Liver (tissue), 9 donors: ENCODE results near the gene PKD1. TPM values are rescaled to one million over a fixed set of nuclear protein-coding genes. Genes with fewer than 3 reads are reported as not detected.
"Not testable (repeated sequence)": the region's sequence is repeated elsewhere in the genome, so short reads cannot be mapped to it uniquely, and the experiment has no call there.

Experiments used
- DNase-seq: peaks from one replicate; pipeline ENCODE4 v3.0.0-alpha.2; 2017; ENCODE audit warnings: low spot score
- H3K27ac ChIP-seq, 2 donors: one replicate each; pipeline ENCODE4 v1.7.0; 2013; ENCODE audit warnings: inconsistent platforms in 2 of 2, low read length in 2 of 2, control low read depth in 1 of 2, low read depth in 1 of 2, mild to moderate bottlenecking in 1 of 2
- H3K27me3 ChIP-seq, 4 donors: one replicate each; pipeline versions ENCODE4 v1.6.1 to v1.7.0; 2013; ENCODE audit warnings: low read length in 3 of 4, inconsistent platforms in 1 of 4, mild to moderate bottlenecking in 1 of 4, moderate library complexity in 1 of 4; ENCODE audit not compliant: control insufficient read depth in 4 of 4, insufficient read depth in 4 of 4
- H3K36me3 ChIP-seq, 4 donors: one replicate each; pipeline versions ENCODE4 v1.6.1 to v1.7.0; 2013; ENCODE audit warnings: low read length in 3 of 4, mild to moderate bottlenecking in 3 of 4, low read depth in 1 of 4, moderate library complexity in 1 of 4; ENCODE audit not compliant: control insufficient read depth in 4 of 4, insufficient read depth in 3 of 4
- H3K4me1 ChIP-seq, 4 donors: one replicate each; pipeline versions ENCODE4 v1.6.1 to v1.7.0; 2013; ENCODE audit warnings: low read length in 3 of 4, mild to moderate bottlenecking in 3 of 4, moderate library complexity in 1 of 4; ENCODE audit not compliant: control insufficient read depth in 4 of 4, insufficient read depth in 4 of 4
- H3K4me3 ChIP-seq, 3 donors: one replicate each; pipeline versions ENCODE4 v1.6.1 to v1.7.0; 2013; ENCODE audit warnings: low read length in 3 of 3, control low read depth in 1 of 3, low read depth in 1 of 3, mild to moderate bottlenecking in 1 of 3
- H3K9ac ChIP-seq, 2 donors: one replicate each; pipeline ENCODE4 v1.7.0; 2013; ENCODE audit warnings: low read length in 2 of 2, mild to moderate bottlenecking in 2 of 2, moderate library complexity in 2 of 2, control low read depth in 1 of 2, low read depth in 1 of 2
- H3K9me3 ChIP-seq, 4 donors: one replicate each; pipeline versions ENCODE4 v1.6.1 to v1.7.0; 2013; ENCODE audit warnings: low read length in 3 of 4; ENCODE audit not compliant: control insufficient read depth in 4 of 4
- ATF3 ChIP-seq: IDR thresholded peaks from 2 replicates; pipeline ENCODE4 v1.6.1; 2016; ENCODE audit warnings: antibody characterized with exemption
- CTCF ChIP-seq: fragments of 150-350 bp; IDR thresholded peaks from 2 replicates; pipeline ENCODE4 v1.5.1; 2017; ENCODE audit warnings: improper control_type of control experiment, low read depth, low read length; ENCODE audit not compliant: missing input control
- FOXA1 ChIP-seq: IDR thresholded peaks from 2 replicates; pipeline ENCODE4 v1.6.1; 2016; ENCODE audit warnings: antibody characterized with exemption
- FOXA2 ChIP-seq: IDR thresholded peaks from 2 replicates; pipeline ENCODE4 v1.6.1; 2016; ENCODE audit warnings: antibody characterized with exemption
- GABPA ChIP-seq, 2 donors: IDR thresholded peaks in 1 of 2; conservative IDR thresholded peaks in 1 of 2; 2 replicates each; pipeline ENCODE4 v1.6.1; 2016; ENCODE audit warnings: antibody characterized with exemption in 2 of 2, mild to moderate bottlenecking in 1 of 2, moderate library complexity in 1 of 2
- HNF4A ChIP-seq, 2 donors: conservative IDR thresholded peaks; 2 replicates each; pipeline ENCODE4 v1.6.1; 2016; ENCODE audit warnings: antibody characterized with exemption in 2 of 2, mild to moderate bottlenecking in 2 of 2
- JUND ChIP-seq, 2 donors: IDR thresholded peaks; 2 replicates each; pipeline ENCODE4 v1.6.1; 2016; ENCODE audit warnings: antibody characterized with exemption in 2 of 2
- RAD21 ChIP-seq, 2 donors: IDR thresholded peaks; 2 replicates each; pipeline ENCODE4 v1.6.1; 2016; ENCODE audit warnings: antibody characterized with exemption in 2 of 2, mild to moderate bottlenecking in 2 of 2
- REST ChIP-seq: IDR thresholded peaks from 2 replicates; pipeline ENCODE4 v1.6.1; 2016; ENCODE audit warnings: antibody characterized with exemption, mild to moderate bottlenecking
- SP1 ChIP-seq: IDR thresholded peaks from 2 replicates; pipeline ENCODE4 v1.6.1; 2018; ENCODE audit warnings: antibody characterized with exemption, mild to moderate bottlenecking
- TAF1 ChIP-seq: conservative IDR thresholded peaks from 2 replicates; pipeline ENCODE4 v1.6.1; 2016; ENCODE audit warnings: antibody characterized with exemption, mild to moderate bottlenecking
- YY1 ChIP-seq: IDR thresholded peaks from 2 replicates; pipeline ENCODE4 v1.6.1; 2016; ENCODE audit warnings: antibody characterized with exemption, mild to moderate bottlenecking
- ZBTB33 ChIP-seq: IDR thresholded peaks from 2 replicates; pipeline ENCODE4 v1.6.1; 2016; ENCODE audit warnings: antibody characterized with exemption
- WGBS: extraction: QIAGEN DNeasy Blood & Tissue Kit; methylation state at CpG from one replicate; pipeline ENCODE4 v1.1.7; 2013; 5-methylcytosine and 5-hydroxymethylcytosine counted together
- polyA plus RNA-seq, 2 donors: library from polyadenylated mRNA; stranded (reverse) in 1 of 2; unstranded in 1 of 2; fragments of 200-250 nt in 1 of 2; fragments of >200 nt in 1 of 2; fragmentation: Nextera tagmentation in 1 of 2; extraction: Ambion mirVana in 1 of 2; gene quantifications; one replicate each; pipeline versions ENCODE4 v1.2.1 to v1.2.3, GENCODE V29; 2013 to 2015
- total RNA-seq, 2 donors: library from RNA; depleted of rRNA; stranded (reverse); fragments of >200 nt; gene quantifications; one replicate each; pipeline ENCODE4 v1.2.3, GENCODE V29; 2014
- donor health status: healthy.
- donor health status: healthy.
- donor health status: healthy.
- donor health status: healthy.
- donor health status: healthy.

Gene PKD1
- total and polyA plus RNA-seq, 4 donors, result 8.0 to 58.4 (median 25.6) TPM

GRCh38 chr16:2104464-2104863 lies 31.2 kb downstream of the PKD1 start:
- not testable (repeated sequence) for DNase-seq, H3K9me3 ChIP-seq, H3K27me3 ChIP-seq, H3K27ac ChIP-seq, H3K9ac ChIP-seq, H3K4me1 ChIP-seq, H3K4me3 ChIP-seq
- WGBS, result over 99% methylated on average over 17 of the region's 20 CpGs
- peaks cover 0 to 29% (median 14%) of the 10 kb centered on the region in 4 donors for H3K36me3 ChIP-seq

GRCh38 chr16:2102471-2102870 lies 33.2 kb downstream of the PKD1 start:
- Histone ChIP-seq H3K9me3 (no peaks in the 10 kb centered on the region), H3K36me3 (peaks cover 0 to 23% (median 11%) of the 10 kb centered on the region in 4 donors), H3K27ac (no peak overlapping the region), H3K9ac (no peak overlapping the region), H3K27me3 (no peaks in the 10 kb centered on the region), H3K4me3 (no peak overlapping the region), H3K4me1 (no peaks in the 10 kb centered on the region)
- no peak for TF ChIP-seq SP1
- TF ChIP-seq REST, result no peak
- no peak for TF ChIP-seq HNF4A (conservative IDR thresholded peaks at IDR 0.05)
- TF ChIP-seq RAD21 (IDR thresholded peaks at IDR 0.05), result no peak
- TF ChIP-seq TAF1, result no peak
- no peak for TF ChIP-seq JUND (IDR thresholded peaks at IDR 0.05)
- TF ChIP-seq FOXA2, result no peak
- no peak for TF ChIP-seq YY1
- no peak for TF ChIP-seq FOXA1
- TF ChIP-seq ZBTB33, result no peak
- TF ChIP-seq ATF3, result no peak
- no peak for TF ChIP-seq CTCF
- TF ChIP-seq GABPA (IDR thresholded peaks at IDR 0.05 in 1 of 2, conservative IDR thresholded peaks at IDR 0.05 in 1 of 2), result no peak
- DNase-seq, result no peak
- WGBS, result 97% methylated on average over 19 of the region's 19 CpGs

GRCh38 chr16:2101581-2101980 lies 34.1 kb downstream of the PKD1 start:
- peaks cover 0 to 23% (median 13%) of the 10 kb centered on the region in 4 donors for H3K36me3 ChIP-seq
- 96% methylated on average over 12 of the region's 16 CpGs for WGBS
- not testable (repeated sequence) for H3K27me3 ChIP-seq, DNase-seq, H3K4me3 ChIP-seq, H3K27ac ChIP-seq, H3K9ac ChIP-seq, H3K4me1 ChIP-seq, H3K9me3 ChIP-seq

- not testable (repeated sequence) for H3K4me3 ChIP-seq, H3K9me3 ChIP-seq, H3K27ac ChIP-seq, H3K4me1 ChIP-seq, DNase-seq, H3K9ac ChIP-seq, H3K27me3 ChIP-seq
- WGBS, result 97% methylated on average over 14 of the region's 14 CpGs
- peaks cover 4 to 44% (median 20%) of the 10 kb centered on the region in 4 donors for H3K36me3 ChIP-seq
Measured at GRCh38 chr16:2097689-2098088, 38.0 kb downstream of the PKD1 start.
